ENCODE data around the gene DCST1. TPM values are rescaled to one million over a fixed set of nuclear protein-coding genes. Genes with fewer than 3 reads are reported as not detected.

The DCST1 gene
- total RNA-seq, 1 donor from 2014 or later, result not detected

- Mint-ChIP-seq H3K4me1 (ENCODE audit: low read depth) (no peaks in the 10 kb centered on the region), H3K36me3 (ENCODE audit: insufficient read depth) (no peaks in the 10 kb centered on the region), H3K27me3 (peaks cover 6% of the 10 kb centered on the region), H3K9me3 (ENCODE audit: low read depth) (no peaks in the 10 kb centered on the region), H3K27ac (no peak overlapping the region), H3K4me3 (ENCODE audit: low read depth) (no peak overlapping the region)
- no peak for DNase-seq (ENCODE audit: low spot score, unreplicated experiment)
- no peak for TF ChIP-seq CTCF (IDR thresholded peaks at IDR 0.05; ENCODE audit: unreplicated experiment)
These were observed 9.3 kb upstream of the DCST1 start for GRCh38 chr1:155024315-155024714.

GRCh38 chr1:155026154-155026553, 7.5 kb upstream of the DCST1 start:
- TF ChIP-seq CTCF (IDR thresholded peaks at IDR 0.05; ENCODE audit: unreplicated experiment), result no peak
- H3K27me3 Mint-ChIP-seq, result peaks cover 6% of the 10 kb centered on the region
- DNase-seq (ENCODE audit: low spot score, unreplicated experiment), result no peak
- no peak overlapping the region for H3K27ac Mint-ChIP-seq
- no peak overlapping the region for H3K4me3 Mint-ChIP-seq (ENCODE audit: low read depth)
- no peaks in the 10 kb centered on the region for H3K9me3 Mint-ChIP-seq (ENCODE audit: low read depth)
- no peaks in the 10 kb centered on the region for H3K4me1 Mint-ChIP-seq (ENCODE audit: low read depth)
- H3K36me3 Mint-ChIP-seq (ENCODE audit: insufficient read depth), result no peaks in the 10 kb centered on the region

GRCh38 chr1:155026588-155026987, 7.0 kb upstream of the DCST1 start:
- no peak overlapping the region for H3K27ac Mint-ChIP-seq
- no peaks in the 10 kb centered on the region for H3K9me3 Mint-ChIP-seq (ENCODE audit: low read depth)
- no peaks in the 10 kb centered on the region for H3K36me3 Mint-ChIP-seq (ENCODE audit: insufficient read depth)
- no peak for TF ChIP-seq CTCF (IDR thresholded peaks at IDR 0.05; ENCODE audit: unreplicated experiment)
- no peak overlapping the region for H3K4me3 Mint-ChIP-seq (ENCODE audit: low read depth)
- DNase-seq (ENCODE audit: low spot score, unreplicated experiment), result no peak
- H3K4me1 Mint-ChIP-seq (ENCODE audit: low read depth), result no peaks in the 10 kb centered on the region
- H3K27me3 Mint-ChIP-seq, result peaks cover 6% of the 10 kb centered on the region

GRCh38 chr1:155029513-155030242, 3.9 kb upstream of the DCST1 start:
- no peak for DNase-seq (ENCODE audit: low spot score, unreplicated experiment)
- peaks cover 8% of the 10 kb centered on the region for H3K27me3 Mint-ChIP-seq
- no peak overlapping the region for H3K27ac Mint-ChIP-seq
- H3K9me3 Mint-ChIP-seq (ENCODE audit: low read depth), result no peaks in the 10 kb centered on the region
- H3K4me3 Mint-ChIP-seq (ENCODE audit: low read depth), result no peak overlapping the region
- TF ChIP-seq CTCF (IDR thresholded peaks at IDR 0.05; ENCODE audit: unreplicated experiment), result no peak
- no peaks in the 10 kb centered on the region for H3K36me3 Mint-ChIP-seq (ENCODE audit: insufficient read depth)
- no peaks in the 10 kb centered on the region for H3K4me1 Mint-ChIP-seq (ENCODE audit: low read depth)

- H3K27ac Mint-ChIP-seq, result no peak overlapping the region
- no peak for TF ChIP-seq CTCF (IDR thresholded peaks at IDR 0.05; ENCODE audit: unreplicated experiment)
- no peaks in the 10 kb centered on the region for H3K9me3 Mint-ChIP-seq (ENCODE audit: low read depth)
- H3K36me3 Mint-ChIP-seq (ENCODE audit: insufficient read depth), result no peaks in the 10 kb centered on the region
- DNase-seq (ENCODE audit: low spot score, unreplicated experiment), result no peak
- H3K4me1 Mint-ChIP-seq (ENCODE audit: low read depth), result no peaks in the 10 kb centered on the region
- no peak overlapping the region for H3K4me3 Mint-ChIP-seq (ENCODE audit: low read depth)
- H3K27me3 Mint-ChIP-seq, result peaks cover 11% of the 10 kb centered on the region
These were observed 3.3 kb upstream of the DCST1 start for GRCh38 chr1:155030243-155030795.
